Upper lobe of right lung (tissue), 1 donor: Measurements from ENCODE around the gene FAM124B. TPM values are rescaled to one million over a fixed set of nuclear protein-coding genes. Genes with fewer than 3 reads are reported as not detected.

Experiments
- ATAC-seq: fragments of 200-7000 bp; cut with Tn5 transposase; one replicate; pipeline ENCODE4 v1.9.1; 2020; ENCODE audit warnings: mild to moderate bottlenecking, moderate library complexity
- DNase-seq: peaks from one replicate; pipeline ENCODE4 v3.0.0-alpha.2; 2020
- H3K27ac ChIP-seq: fragments of 200-600 bp; one replicate; pipeline ENCODE4 v1.8.0; 2022
- H3K27me3 ChIP-seq: fragments of 200-600 bp; one replicate; pipeline ENCODE4 v1.8.0; 2022; ENCODE audit warnings: mild to moderate bottlenecking
- H3K36me3 ChIP-seq: fragments of 200-600 bp; one replicate; pipeline ENCODE4 v1.8.0; 2022
- H3K4me1 ChIP-seq: fragments of 200-600 bp; one replicate; pipeline ENCODE4 v1.8.0; 2022
- H3K4me3 ChIP-seq: fragments of 200-600 bp; one replicate; pipeline ENCODE4 v1.8.0; 2022; ENCODE audit warnings: mild to moderate bottlenecking
- H3K9me3 ChIP-seq: fragments of 200-600 bp; one replicate; pipeline ENCODE4 v1.8.0; 2022
- CTCF ChIP-seq: fragments of 200-600 bp; IDR thresholded peaks from one replicate; pipeline ENCODE4 v1.8.0; 2022; ENCODE audit warnings: antibody characterized with exemption
- intact Hi-C: fragments of 100-400 bp; cut with DNase I; formaldehyde crosslinking; loops from one replicate; pipeline ENCODE4 v1.11.0; 2022
- long read RNA-seq: library from polyadenylated mRNA; unstranded; transcript quantifications from one replicate; pipeline ENCODE4 v2.0.0, GENCODE V29; 2021
- total RNA-seq: library from RNA; stranded (reverse); fragmentation: NEBNext Ultra II Directional; extraction: Animal tissue kit (Norgen Biotek cat#: 25700); gene quantifications from one replicate; pipeline ENCODE4 v1.2.1, GENCODE V29; 2021
- donor health status: DM: no; HTN: yes; CAD: no; lungs with severe emphysema.

The FAM124B gene
- 4.4 TPM for total RNA-seq
- long read RNA-seq, transcript FAM124B-202 (3 exons, 2,594 nt), result minor isoform, 5 of 20 reads
- long read RNA-seq, transcript FAM124B-203 (2 exons, 2,509 nt), result major isoform, 13 of 20 reads
- long read RNA-seq, partial matches to known transcripts, result 0 of 20 reads
- long read RNA-seq, other reads (novel, unspliced or antisense), result 1 of 20 reads

- peak; percentile 85 for ATAC-seq
- no peak for TF ChIP-seq CTCF
- no peaks in the 10 kb centered on the region for H3K36me3 ChIP-seq
- peak within 1 kb of the TSS; percentile 78 for H3K27ac ChIP-seq
- DNase-seq, result peak; percentile 70
- peak within 1 kb of the TSS; percentile 49 for H3K4me3 ChIP-seq
- intact Hi-C loops, result no loop called here
- no peaks in the 10 kb centered on the region for H3K27me3 ChIP-seq
- peaks cover 5% of the 10 kb centered on the region for H3K4me1 ChIP-seq
- no peaks in the 10 kb centered on the region for H3K9me3 ChIP-seq
These were observed at the start of gene FAM124B for GRCh38 chr2:224401641-224402342. Gene FAM124B (minus strand): TSS chr2:224402107. CDS start chr2:224401768, 339 bp downstream.

- ATAC-seq, result peak; percentile 61
These were observed 47.6 kb upstream of the FAM124B start for GRCh38 chr2:224449212-224450147.

GRCh38 chr2:224448236-224448635 lies 46.3 kb upstream of the FAM124B start:
- Histone ChIP-seq H3K27ac (no peak overlapping the region), H3K4me3 (no peak overlapping the region), H3K27me3 (no peaks in the 10 kb centered on the region), H3K9me3 (no peaks in the 10 kb centered on the region), H3K36me3 (no peaks in the 10 kb centered on the region), H3K4me1 (no peaks in the 10 kb centered on the region)
- intact Hi-C loops, result no loop called here
- ATAC-seq (no peak), DNase-seq (no peak)
- no peak for TF ChIP-seq CTCF

More at GRCh38 chr2:224449212-224450147, 47.6 kb upstream of the FAM124B start:
- intact Hi-C loops, result no loop called here
- Histone ChIP-seq H3K36me3 (no peaks in the 10 kb centered on the region), H3K4me1 (no peaks in the 10 kb centered on the region), H3K27me3 (no peaks in the 10 kb centered on the region), H3K27ac (no peak overlapping the region), H3K4me3 (no peak overlapping the region), H3K9me3 (no peaks in the 10 kb centered on the region)
- no peak for DNase-seq
- peak; percentile 65 for TF ChIP-seq CTCF

GRCh38 chr2:224444783-224445182 lies 42.9 kb upstream of the FAM124B start:
- Histone ChIP-seq H3K27me3 (no peaks in the 10 kb centered on the region), H3K4me3 (no peak overlapping the region), H3K27ac (no peak overlapping the region), H3K36me3 (no peaks in the 10 kb centered on the region), H3K9me3 (no peaks in the 10 kb centered on the region), H3K4me1 (no peaks in the 10 kb centered on the region)
- DNase-seq (no peak), ATAC-seq (no peak)
- intact Hi-C loops, result no loop called here
- TF ChIP-seq CTCF, result no peak

GRCh38 chr2:224444021-224444420 lies 42.1 kb upstream of the FAM124B start:
- ATAC-seq (no peak), DNase-seq (no peak)
- Histone ChIP-seq H3K4me3 (no peak overlapping the region), H3K4me1 (no peaks in the 10 kb centered on the region), H3K36me3 (no peaks in the 10 kb centered on the region), H3K27me3 (no peaks in the 10 kb centered on the region), H3K27ac (no peak overlapping the region), H3K9me3 (no peaks in the 10 kb centered on the region)
- intact Hi-C loops, result no loop called here
- no peak for TF ChIP-seq CTCF
